Activated effector memory CD4-positive, alpha-beta T cell treated with Interleukin-2 at 50 U/mL for 16 hours (primary cell): ENCODE measurements around the gene NUDT7.

Source experiments
- DNase-seq: peaks from one replicate; pipeline ENCODE4 v3.0.0-alpha.2; 2020

Gene NUDT7

DNA sequence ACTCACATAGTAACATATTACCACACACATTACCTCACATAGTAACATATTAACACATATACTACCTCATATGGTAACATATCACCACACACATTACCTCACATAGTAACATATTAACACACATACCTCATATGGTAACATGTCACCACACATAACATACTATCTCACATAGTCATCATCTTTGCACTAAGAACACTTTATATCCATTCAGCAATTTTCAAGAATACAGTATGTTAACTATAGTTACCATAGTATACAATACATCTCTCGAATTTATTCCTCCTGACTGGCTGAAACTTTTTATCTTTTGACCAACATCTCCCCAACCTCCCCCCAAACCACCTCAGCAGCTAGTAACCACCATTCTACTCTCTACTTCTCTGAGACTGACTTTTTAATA, 7.6 kb downstream of the NUDT7 start:
- DNase-seq = no peak

- no peak for DNase-seq
These were observed 10.1 kb downstream of the NUDT7 start for GRCh38 chr16:77732241-77732946.

- no peak for DNase-seq
These were observed 14.6 kb downstream of the NUDT7 start for GRCh38 chr16:77736879-77737278.

GRCh38 chr16:77738706-77739558, 16.6 kb downstream of the NUDT7 start:
- DNase-seq = no peak

GRCh38 chr16:77739559-77739892, 17.2 kb downstream of the NUDT7 start:
- DNase-seq = no peak

DNA sequence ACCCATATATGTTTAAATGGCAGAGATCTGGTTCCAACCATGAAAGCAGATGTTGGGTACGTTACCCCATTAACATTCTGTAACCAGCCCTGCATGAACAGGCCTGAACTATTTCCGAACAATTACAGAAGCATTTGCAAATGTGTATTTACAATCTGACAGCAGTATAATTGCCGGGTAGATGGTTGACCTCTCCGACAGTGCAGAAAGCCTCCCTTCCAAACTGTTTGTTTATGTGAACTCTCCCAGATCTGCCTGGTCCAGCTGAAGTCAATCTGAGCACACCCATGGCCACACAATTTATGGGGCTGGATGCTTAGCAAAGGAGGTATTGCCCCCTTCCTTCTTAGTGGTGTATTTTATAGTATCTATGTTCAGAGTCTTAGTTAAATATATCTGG, 21.8 kb downstream of the NUDT7 start:
- DNase-seq = no peak

- DNase-seq = no peak
These were observed 23.7 kb downstream of the NUDT7 start for GRCh38 chr16:77745972-77746371.

- DNase-seq = no peak
These were observed 26.2 kb downstream of the NUDT7 start for GRCh38 chr16:77748421-77749005.

DNA sequence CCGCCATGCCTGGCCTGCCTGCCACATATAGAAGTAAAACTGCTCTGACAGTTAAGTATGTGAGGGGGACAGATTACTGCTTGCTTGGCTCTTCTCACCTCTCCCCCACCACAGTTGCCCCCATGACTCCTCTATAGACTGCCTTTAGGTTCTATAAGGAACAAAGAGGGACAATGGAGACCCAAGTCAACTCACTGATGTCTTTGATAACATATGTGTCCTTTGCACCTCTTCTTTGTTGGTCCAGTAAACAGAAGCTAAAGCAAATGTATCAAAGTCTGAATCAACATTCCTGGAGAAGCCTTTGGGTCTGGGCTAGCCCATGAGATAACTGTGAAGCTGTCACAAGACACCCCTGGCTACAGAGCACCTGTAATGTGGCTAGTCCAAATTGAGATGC, 27.1 kb downstream of the NUDT7 start:
- DNase-seq = no peak

GRCh38 chr16:77758046-77758445, 35.7 kb downstream of the NUDT7 start:
- DNase-seq = no peak

DNA sequence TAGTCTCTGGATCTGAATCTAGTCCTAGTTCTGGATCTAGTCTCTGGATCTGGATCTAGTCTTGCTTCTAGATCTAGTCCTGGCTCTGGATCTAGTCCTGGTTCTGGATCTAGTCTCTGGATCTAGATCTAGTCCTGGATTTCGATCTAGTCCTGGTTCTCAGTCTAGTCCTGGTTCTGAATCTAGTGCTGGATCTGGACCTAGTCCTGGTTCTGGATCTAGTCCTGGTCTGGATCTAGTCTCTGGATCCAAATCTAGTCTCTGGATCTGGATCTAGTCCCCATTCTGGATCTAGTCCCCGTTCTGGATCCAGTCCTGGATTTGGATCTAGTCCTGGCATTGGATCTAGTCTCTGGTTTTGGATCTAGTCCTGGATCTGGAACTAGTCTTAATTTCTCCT, 36.2 kb downstream of the NUDT7 start:
- no peak for DNase-seq

- no peak for DNase-seq
These were observed 36.9 kb downstream of the NUDT7 start for GRCh38 chr16:77759201-77759600.

GRCh38 chr16:77759821-77760220, 37.5 kb downstream of the NUDT7 start:
- DNase-seq = no peak

DNA sequence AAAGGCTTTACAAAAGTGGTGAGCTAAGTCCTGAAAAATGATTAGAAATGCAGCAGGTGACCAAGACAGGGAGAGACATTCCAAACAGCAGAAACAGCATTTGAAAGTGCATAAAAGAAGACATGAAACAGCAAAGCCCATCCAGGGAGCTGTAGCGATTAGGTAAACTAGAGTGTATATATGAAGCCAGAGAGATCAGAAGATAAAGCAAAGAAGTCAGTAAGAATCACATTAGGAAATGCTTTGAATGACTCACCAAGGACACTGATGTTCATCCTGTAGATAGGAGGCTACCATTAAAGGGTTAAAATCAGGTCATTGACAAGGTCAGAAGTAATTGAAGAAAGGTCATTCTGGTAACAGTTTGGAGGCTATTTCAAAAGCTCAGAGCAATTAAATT, 38.5 kb downstream of the NUDT7 start:
- no peak for DNase-seq

DNA sequence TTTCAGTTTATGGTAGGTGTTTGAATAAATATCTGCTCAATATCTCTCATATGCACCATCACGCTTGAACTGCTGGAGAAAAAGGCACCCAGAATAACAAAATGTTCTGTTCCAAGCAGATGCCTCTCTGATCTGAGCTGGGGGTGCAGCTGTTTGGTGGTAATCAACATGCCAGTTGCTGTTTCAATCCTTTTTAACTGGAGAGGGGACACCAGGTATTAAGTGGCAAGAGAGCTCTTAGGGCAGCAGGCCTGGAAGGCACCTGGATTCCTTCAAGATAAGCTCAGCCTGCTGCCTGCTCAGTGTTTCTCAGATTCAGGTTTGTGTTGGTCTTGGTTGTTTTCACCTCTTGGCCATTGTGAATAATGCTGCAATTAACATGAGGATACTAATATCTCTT, 38.9 kb downstream of the NUDT7 start:
- no peak for DNase-seq

GRCh38 chr16:77762262-77762661, 39.9 kb downstream of the NUDT7 start:
- DNase-seq = no peak

DNA sequence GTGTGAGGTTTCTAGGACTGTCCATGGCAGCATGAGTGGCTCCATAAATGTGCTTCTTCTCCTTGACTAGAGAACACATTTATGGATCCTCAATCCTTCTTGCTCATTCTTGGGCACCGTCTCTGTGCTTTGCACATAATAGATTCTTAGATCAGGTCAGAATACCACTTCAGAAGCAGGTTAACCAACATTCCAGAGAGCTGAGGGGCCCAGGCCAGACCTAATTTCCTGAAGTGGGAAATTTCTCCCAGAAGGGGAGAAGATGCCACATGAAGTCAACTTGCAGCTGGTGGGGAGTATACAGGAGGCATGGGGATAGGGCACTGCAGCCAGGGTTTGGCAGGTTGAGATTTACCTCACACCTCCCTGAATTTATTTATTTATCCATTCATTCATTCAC, 41.7 kb downstream of the NUDT7 start:
- no peak for DNase-seq

- DNase-seq = no peak
These were observed 44.9 kb downstream of the NUDT7 start for GRCh38 chr16:77767211-77767610.

DNA sequence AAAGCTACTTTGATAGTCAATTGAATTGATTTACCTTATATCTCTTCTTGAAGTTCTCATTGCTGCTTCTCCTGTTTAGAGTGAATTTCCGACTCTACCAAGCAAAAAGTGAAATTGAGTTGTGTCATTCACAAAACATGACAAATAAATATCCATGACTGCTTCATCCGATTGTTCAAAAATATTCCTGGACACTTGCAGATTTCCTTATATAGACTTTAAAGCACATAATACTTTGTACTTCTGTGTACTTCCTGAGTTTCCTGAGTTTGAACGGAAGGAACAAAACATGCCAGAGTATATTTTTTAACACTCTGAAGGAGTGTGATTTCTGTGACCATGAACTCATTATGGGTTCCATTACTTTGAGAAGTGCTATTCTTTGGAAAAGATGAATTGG, 45.5 kb downstream of the NUDT7 start:
- DNase-seq = no peak

- no peak for DNase-seq
These were observed 53.9 kb downstream of the NUDT7 start for GRCh38 chr16:77775911-77776909.

DNA sequence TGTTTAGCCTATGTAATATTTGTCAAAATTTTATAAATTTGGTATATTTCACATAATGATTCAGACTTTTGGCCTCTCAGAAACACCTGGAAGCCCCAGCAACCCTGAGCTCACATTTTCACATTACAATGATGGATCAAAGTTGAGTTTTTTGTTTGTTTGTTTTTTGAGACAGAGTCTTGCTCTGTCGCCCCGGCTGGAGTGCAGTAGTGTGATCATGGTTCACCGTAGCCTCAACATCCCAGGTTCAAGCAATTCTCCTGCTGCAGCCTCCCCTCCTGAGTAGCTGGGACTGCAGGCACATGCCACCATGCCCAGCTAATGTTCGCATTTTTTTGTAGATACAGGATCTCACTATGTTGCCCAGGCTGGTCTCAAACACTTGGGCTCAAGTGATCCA, 55.4 kb downstream of the NUDT7 start:
- DNase-seq = no peak

DNA sequence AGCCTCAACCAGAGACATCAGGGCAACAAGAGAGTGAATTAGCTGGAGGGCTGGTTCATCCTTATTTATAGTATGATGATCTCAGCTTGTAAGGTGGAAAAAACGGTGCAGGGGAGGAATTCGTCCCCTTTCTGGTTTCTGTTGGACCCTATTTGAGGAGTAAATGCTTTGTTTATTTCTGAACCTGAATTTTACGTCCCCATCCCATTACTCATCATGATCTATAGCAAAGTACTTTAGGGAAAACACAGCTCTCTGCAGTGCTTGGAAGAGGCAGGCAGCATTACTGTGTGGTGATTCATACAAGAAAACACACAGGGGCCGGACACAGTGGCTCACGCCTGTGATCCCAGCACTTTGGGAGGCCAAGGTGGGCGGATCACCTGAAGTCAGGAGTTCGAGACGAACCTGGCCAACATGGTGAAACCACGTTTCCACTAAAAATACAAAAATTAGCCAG, 58.1 kb downstream of the NUDT7 start:
- DNase-seq = no peak

DNA sequence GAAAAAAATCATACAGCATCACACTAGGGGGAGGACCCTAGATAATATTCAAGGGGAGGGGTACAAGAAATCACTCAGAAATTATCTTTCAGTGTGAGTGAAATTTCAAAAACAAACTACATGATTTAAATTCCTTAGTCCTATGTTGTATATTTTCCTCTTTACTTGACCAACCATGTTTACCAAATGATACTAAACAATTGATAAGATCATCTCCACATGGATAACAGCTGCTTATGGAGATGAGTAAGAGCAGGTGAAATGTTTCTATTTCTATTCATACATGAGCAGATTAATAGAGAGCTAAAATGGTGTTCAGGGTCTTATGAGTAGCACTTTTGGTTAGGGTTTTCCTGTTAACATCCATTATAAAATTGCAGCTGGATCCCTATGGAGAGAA, 58.8 kb downstream of the NUDT7 start:
- no peak for DNase-seq
